Measurements from ENCODE around the gene ACAD8. TPM values are rescaled to one million over a fixed set of nuclear protein-coding genes. Genes with fewer than 3 reads are reported as not detected.

Gene ACAD8
- total and polyA plus RNA-seq, 10 of the 15 experiments (the other 5 are each of a cell fraction or from before 2014, with no cell fraction given): 9.9 to 34.8 (median 22.2) TPM

DNA sequence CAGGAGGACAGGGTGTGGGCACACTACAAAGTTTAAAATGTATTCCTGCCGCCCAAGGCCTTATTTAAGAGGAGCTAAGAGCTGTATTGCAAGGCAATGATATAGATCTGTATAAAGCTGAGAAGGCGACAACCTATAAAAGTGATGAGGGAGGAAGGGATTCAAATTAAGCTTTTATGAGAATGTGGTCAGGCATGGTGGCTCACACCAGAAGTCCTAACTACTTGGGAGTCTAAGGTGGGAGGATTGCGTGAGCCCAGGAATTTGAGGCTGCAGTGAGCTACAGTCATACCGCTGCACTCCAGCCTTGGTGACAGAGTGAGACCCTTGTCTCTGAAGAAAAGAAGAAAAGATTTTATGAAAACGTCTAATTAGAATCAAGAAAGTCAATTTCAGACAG, 13.1 kb downstream of the ACAD8 start:
- Histone ChIP-seq H3K9ac (ENCODE audit: control insufficient read depth, insufficient read depth, low read length) (no peak overlapping the region), H3K79me2 (ENCODE audit: control insufficient read depth, insufficient read depth, low read length) (no peaks in the 10 kb centered on the region), H3K4me2 (ENCODE audit: control insufficient read depth, insufficient read depth) (no peak overlapping the region), H2AFZ (ENCODE audit: control insufficient read depth, low read depth, low read length) (no peak overlapping the region), H3K27ac (ENCODE audit: control insufficient read depth, insufficient read depth) (no peak overlapping the region), H3K9me3 (replicated peaks; ENCODE audit: control insufficient read depth, insufficient read depth, low read length) (no peaks in the 10 kb centered on the region), H3K4me1 (ENCODE audit: control insufficient read depth, insufficient read depth, low read length) (no peaks in the 10 kb centered on the region; the same call in 1 of the 2 replicates), H3K4me3 (no peak overlapping the region), H3K36me3 (ENCODE audit: control insufficient read depth in 2 of 2, insufficient read depth in 2 of 2, low read length in 1 of 2) (0 out of 4 replicates have a peak, but pooled peaks cover 0 to 3% of the 10 kb centered on the region in 2 experiments), H3K27me3 (replicated peaks in 1 of 2; ENCODE audit: control insufficient read depth in 2 of 2, insufficient read depth in 2 of 2, low read length in 1 of 2) (no peaks in the 10 kb centered on the region), H4K20me1 (ENCODE audit: control insufficient read depth, insufficient read depth) (no peaks in the 10 kb centered on the region)
- in situ Hi-C loops (cut with MboI) (no loop called here), intact Hi-C loops (cut with micrococcal nuclease; ENCODE audit: unreplicated experiment) (no loop called here)
- FAIRE-seq (no peak), ATAC-seq (no peak), DNase-seq (ENCODE audit: low read depth, low spot score) (no peak)
- SMC1A ChIA-PET (ENCODE audit: uncharacterized antibody, unreplicated experiment): interaction anchor here (1.0 kb wide), 1 partner anchor 78 kb away, joined by 3 read pairs; no protein-coding TSS in a partner anchor
- POLR2A ChIA-PET: no interaction called here
- RAD21 ChIA-PET (ENCODE audit: unreplicated experiment): no interaction called here
- no TSS peak for BruUV-seq (replicated peaks)
- WGBS (ENCODE audit: insufficient coverage, insufficient replicate concordance, low lambda C conversion rate, missing lambda C conversion rate): 66% methylated on average over 5 of the region's 5 CpGs
- TF ChIP-seq, protein P1, sequence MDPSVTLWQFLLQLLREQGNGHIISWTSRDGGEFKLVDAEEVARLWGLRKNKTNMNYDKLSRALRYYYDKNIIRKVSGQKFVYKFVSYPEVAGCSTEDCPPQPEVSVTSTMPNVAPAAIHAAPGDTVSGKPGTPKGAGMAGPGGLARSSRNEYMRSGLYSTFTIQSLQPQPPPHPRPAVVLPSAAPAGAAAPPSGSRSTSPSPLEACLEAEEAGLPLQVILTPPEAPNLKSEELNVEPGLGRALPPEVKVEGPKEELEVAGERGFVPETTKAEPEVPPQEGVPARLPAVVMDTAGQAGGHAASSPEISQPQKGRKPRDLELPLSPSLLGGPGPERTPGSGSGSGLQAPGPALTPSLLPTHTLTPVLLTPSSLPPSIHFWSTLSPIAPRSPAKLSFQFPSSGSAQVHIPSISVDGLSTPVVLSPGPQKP (IDR thresholded peaks at IDR 0.05; ENCODE audit: low read depth, low read length): no peak
- no peak for TF ChIP-seq BCL11A (IDR thresholded peaks at IDR 0.05; ENCODE audit: low read depth, low read length)
- TF ChIP-seq REST (IDR thresholded peaks at IDR 0.05; ENCODE audit: low read depth, low read length): no peak
- TF ChIP-seq CTCF (IDR thresholded peaks at IDR 0.05 in 2 of 3, conservative IDR thresholded peaks at IDR 0.05 in 1 of 3; ENCODE audit: control insufficient read depth in 2 of 3, extremely low read depth in 1 of 3, insufficient read depth in 1 of 3, low read depth in 3 of 3, low read length in 3 of 3): no peak
- TF ChIP-seq BMI1 (IDR thresholded peaks at IDR 0.05; ENCODE audit: borderline replicate concordance): no peak
- no peak for TF ChIP-seq PAX8 (IDR thresholded peaks at IDR 0.05)
- no peak for TF ChIP-seq ZSCAN29 (IDR thresholded peaks at IDR 0.05)
- TF ChIP-seq NR2C1 (IDR thresholded peaks at IDR 0.05): no peak
- TF ChIP-seq, protein P2, sequence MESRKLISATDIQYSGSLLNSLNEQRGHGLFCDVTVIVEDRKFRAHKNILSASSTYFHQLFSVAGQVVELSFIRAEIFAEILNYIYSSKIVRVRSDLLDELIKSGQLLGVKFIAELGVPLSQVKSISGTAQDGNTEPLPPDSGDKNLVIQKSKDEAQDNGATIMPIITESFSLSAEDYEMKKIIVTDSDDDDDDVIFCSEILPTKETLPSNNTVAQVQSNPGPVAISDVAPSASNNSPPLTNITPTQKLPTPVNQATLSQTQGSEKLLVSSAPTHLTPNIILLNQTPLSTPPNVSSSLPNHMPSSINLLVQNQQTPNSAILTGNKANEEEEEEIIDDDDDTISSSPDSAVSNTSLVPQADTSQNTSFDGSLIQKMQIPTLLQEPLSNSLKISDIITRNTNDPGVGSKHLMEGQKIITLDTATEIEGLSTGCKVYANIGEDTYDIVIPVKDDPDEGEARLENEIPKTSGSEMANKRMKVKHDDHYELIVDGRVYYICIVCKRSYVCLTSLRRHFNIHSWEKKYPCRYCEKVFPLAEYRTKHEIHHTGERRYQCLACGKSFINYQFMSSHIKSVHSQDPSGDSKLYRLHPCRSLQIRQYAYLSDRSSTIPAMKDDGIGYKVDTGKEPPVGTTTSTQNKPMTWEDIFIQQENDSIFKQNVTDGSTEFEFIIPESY (IDR thresholded peaks at IDR 0.05): no peak
- TF ChIP-seq SMAD5 (IDR thresholded peaks at IDR 0.05; ENCODE audit: low read depth): no peak
- TF ChIP-seq EZH2 (IDR thresholded peaks at IDR 0.05; ENCODE audit: borderline replicate concordance, control insufficient read depth, low read depth, low read length): no peak
- no peak for TF ChIP-seq ZNF384 (IDR thresholded peaks at IDR 0.05; ENCODE audit: borderline replicate concordance, low read depth, low read length)
- CTCF ChIA-PET: no interaction called here

Data from GM12878 (cell line).